AG04450 (cell line): ENCODE results near the gene RALBP1. TPM values are rescaled to one million over a fixed set of nuclear protein-coding genes. Genes with fewer than 3 reads are reported as not detected.

ENCODE experiments used
- CTCF ChIA-PET: fragments of 300-600, 350-600 bp; formaldehyde crosslinking; extraction: SDS; loops from one replicate; lab custom pipeline; 2022; ENCODE audit warnings: antibody characterized with exemption, inconsistent platforms; lab: Charles Lee
- POLR2A ChIA-PET: fragments of 350-600 bp; formaldehyde crosslinking; extraction: SDS; loops from one replicate; lab custom pipeline; 2021; ENCODE audit warnings: antibody characterized with exemption, inconsistent platforms; lab: Yijun Ruan, JAX
- DNase-seq: peaks from one replicate; pipeline ENCODE4 v3.0.0-alpha.2; 2011; ENCODE audit warnings: low read depth, low spot score
- H3K27ac ChIP-seq: one replicate; pipeline ENCODE4 v1.5.1; 2012; ENCODE audit warnings: low read depth, low read length, control low read depth
- H3K27me3 ChIP-seq: one replicate; pipeline ENCODE4 v1.6.0; 2012; ENCODE audit warnings: low read length; ENCODE audit not compliant: control insufficient read depth, insufficient read depth
- H3K4me3 ChIP-seq: 2 replicates; pipeline ENCODE4 v1.5.1; 2011; ENCODE audit warnings: mild to moderate bottlenecking, low read depth, low read length, control low read depth
- H3K9me3 ChIP-seq: 2 replicates; pipeline ENCODE4 v1.5.1; 2012; ENCODE audit warnings: low read length; ENCODE audit not compliant: control insufficient read depth, insufficient read depth
- CTCF ChIP-seq: IDR thresholded peaks from 2 replicates; pipeline ENCODE4 v1.5.1; 2011; ENCODE audit warnings: low read depth, low read length, control low read depth, inconsistent platforms
- polyA plus RNA-seq: library from polyadenylated mRNA; depleted of rRNA; stranded (reverse); fragments of >200 nt; gene quantifications from 2 replicates; pipeline ENCODE4 v1.2.3, GENCODE V29; 2011

RALBP1 gene
- polyA plus RNA-seq, 1 experiment: 59.8 TPM

DNA sequence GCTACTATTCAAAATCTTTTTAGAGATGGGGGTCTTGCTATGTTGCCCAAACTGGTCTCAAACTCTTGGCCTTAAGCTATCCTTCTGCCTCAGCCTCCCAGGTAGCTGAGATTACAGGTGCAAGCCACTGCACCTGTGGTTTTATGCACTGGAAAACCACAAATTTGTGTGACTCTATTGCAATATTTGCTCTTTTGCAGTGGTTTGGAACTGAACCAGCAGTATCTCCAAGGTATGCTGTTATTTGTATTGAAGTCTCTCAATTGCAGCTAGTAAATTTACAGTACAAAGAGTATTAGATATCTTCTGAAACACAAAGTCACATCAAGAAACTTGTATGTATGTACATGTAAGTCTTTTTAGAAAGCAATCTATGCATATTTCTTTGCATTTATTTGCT lies 92.9 kb downstream of the RALBP1 start:
- DNase-seq: no peak
- Histone ChIP-seq H3K27ac (no peak overlapping the region), H3K27me3 (no peaks in the 10 kb centered on the region), H3K9me3 (no peaks in the 10 kb centered on the region), H3K4me3 (no peak overlapping the region)
- CTCF ChIA-PET: no interaction called here
- POLR2A ChIA-PET: interaction anchor here (0.6 kb wide), 1 partner anchor 132 kb away, joined by 6 read pairs; no protein-coding TSS in a partner anchor
- no peak for TF ChIP-seq CTCF

DNA sequence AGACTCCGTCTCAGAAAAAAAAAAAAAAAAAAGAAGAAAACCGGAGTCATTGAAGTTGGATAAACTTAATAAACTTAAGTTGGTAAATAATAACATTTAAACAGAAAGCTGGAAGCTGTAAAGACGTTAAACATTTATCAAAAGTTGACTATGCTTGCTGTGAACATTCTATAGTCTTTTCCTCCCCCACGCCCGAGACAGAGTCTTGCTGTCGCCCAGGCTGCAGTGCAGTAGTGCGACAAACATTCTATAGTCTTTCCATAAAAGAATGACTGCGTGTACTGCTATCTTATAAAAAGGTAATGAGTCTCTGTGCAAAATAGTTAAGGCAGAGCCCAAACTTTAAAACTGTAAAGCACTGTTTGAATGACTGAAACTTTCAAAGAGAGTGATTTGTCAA lies 93.9 kb downstream of the RALBP1 start:
- no peak overlapping the region for H3K4me3 ChIP-seq
- ChIA-PET CTCF (interaction anchor here (0.6 kb wide), 1 partner anchor 531 kb away, joined by 4 read pairs; no protein-coding TSS in a partner anchor), POLR2A (no interaction called here)
- no peaks in the 10 kb centered on the region for H3K9me3 ChIP-seq
- H3K27me3 ChIP-seq: no peaks in the 10 kb centered on the region
- no peak for TF ChIP-seq CTCF
- no peak for DNase-seq
- H3K27ac ChIP-seq: no peak overlapping the region

DNA sequence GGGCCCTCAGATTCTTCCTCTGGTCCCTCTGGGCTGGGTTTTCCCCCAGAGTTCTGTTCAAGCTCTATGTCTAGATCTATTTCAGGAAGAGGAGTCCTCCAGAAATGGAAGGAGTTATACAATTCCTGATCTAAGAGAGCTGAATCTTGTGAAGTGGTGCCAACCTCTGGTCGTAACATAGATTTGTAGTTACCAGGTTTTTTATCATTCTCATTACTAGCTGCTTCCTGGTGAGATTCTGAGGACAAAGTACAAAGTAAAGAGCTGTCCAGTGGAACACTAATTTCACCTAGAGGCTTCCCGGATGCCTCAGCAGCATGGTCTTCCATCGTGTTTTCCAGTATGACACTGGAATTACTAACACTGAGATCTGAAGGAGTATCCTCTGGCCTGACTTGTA lies 94.9 kb downstream of the RALBP1 start:
- no peak for DNase-seq
- no peaks in the 10 kb centered on the region for H3K9me3 ChIP-seq
- TF ChIP-seq CTCF: no peak
- H3K4me3 ChIP-seq: no peak overlapping the region
- H3K27me3 ChIP-seq: no peaks in the 10 kb centered on the region
- H3K27ac ChIP-seq: no peak overlapping the region
- CTCF ChIA-PET: no interaction called here
- POLR2A ChIA-PET: no interaction called here

GRCh38 chr18:9571546-9571945 lies 96.2 kb downstream of the RALBP1 start:
- CTCF ChIA-PET: interaction anchor here (0.5 to 0.7 kb wide), 2 partner anchors 90 to 666 kb away, joined by 3 to 4 read pairs; no protein-coding TSS in a partner anchor
- TF ChIP-seq CTCF: no peak
- no peak overlapping the region for H3K27ac ChIP-seq

DNA sequence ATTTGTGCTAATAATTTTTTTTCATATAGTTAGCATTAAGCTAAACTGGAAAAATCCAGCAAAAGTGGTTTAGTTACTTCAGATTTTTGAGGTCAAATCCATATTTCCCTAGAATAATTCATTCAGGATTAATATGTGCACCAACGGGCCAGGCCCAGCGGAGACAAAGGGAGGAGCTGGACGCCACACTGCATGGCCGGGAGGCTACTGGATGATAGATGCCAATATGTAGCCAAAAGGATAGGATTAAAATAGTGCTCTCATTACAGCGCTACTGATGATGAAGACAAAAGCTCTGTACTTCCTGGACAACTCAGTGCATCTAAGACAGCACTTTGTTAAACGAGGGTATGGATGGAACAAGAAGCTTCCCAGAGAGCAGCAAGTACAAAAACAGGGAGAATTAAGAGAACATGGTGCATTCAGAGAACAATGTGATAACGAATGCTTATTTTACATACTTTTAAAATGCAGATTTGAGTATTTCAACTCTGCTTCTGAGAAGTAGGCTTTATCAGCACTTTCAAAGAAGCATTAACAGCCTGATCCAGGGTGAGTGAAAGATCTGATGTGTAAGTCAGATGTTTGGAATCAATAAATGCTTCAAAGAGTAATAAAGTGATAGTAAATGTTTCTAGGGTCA lies 99.3 kb downstream of the RALBP1 start:
- Histone ChIP-seq H3K9me3 (no peaks in the 10 kb centered on the region), H3K27me3 (no peaks in the 10 kb centered on the region), H3K4me3 (no peak overlapping the region), H3K27ac (no peak overlapping the region)
- ChIA-PET POLR2A (no interaction called here), CTCF (interaction anchor here (0.5 to 3.3 kb wide), 47 partner anchors 8 to 501 kb away, joined by 3 to 34 read pairs (median 5); no protein-coding TSS in a partner anchor)
- DNase-seq: no peak
- no peak for TF ChIP-seq CTCF

More at GRCh38 chr18:9571546-9571945, 96.2 kb downstream of the RALBP1 start:
- no peak for DNase-seq
- Histone ChIP-seq H3K4me3 (no peak overlapping the region), H3K27me3 (no peaks in the 10 kb centered on the region), H3K9me3 (no peaks in the 10 kb centered on the region)
- POLR2A ChIA-PET: no interaction called here
